GDM1 (cell line): ENCODE data around the gene THOC5.
"Not testable (repeated sequence)": the region's sequence is repeated elsewhere in the genome, so short reads cannot be mapped to it uniquely, and the experiment has no call there.

Experiments used
- DNase-seq: peaks from one replicate; lab custom pipeline; 2025; lab: John Stamatoyannopoulos, UW

THOC5 gene

GRCh38 chr22:29553351-29554224 is at the start of gene THOC5:
Gene THOC5 (minus strand): TSS chr22:29553757. CDS start chr22:29549147, 4,610 bp downstream.
- DNase-seq, result peak; percentile 88

GRCh38 chr22:29598684-29599020 is 45.1 kb upstream of the THOC5 start:
- DNase-seq, result no peak

GRCh38 chr22:29597871-29598683 is 44.5 kb upstream of the THOC5 start:
- not testable (repeated sequence) for DNase-seq

GRCh38 chr22:29596408-29596807 is 42.9 kb upstream of the THOC5 start:
- DNase-seq, result no peak

- not testable (repeated sequence) for DNase-seq
Observed at GRCh38 chr22:29594447-29594846, 40.9 kb upstream of the THOC5 start.

- DNase-seq, result no peak
Observed at GRCh38 chr22:29593923-29594322, 40.4 kb upstream of the THOC5 start.

- no peak for DNase-seq
Observed at GRCh38 chr22:29587938-29588699, 34.6 kb upstream of the THOC5 start.

- not testable (repeated sequence) for DNase-seq
Observed at GRCh38 chr22:29586193-29586705, 32.7 kb upstream of the THOC5 start.

GRCh38 chr22:29584975-29585374 is 31.4 kb upstream of the THOC5 start:
- DNase-seq, result no peak

- DNase-seq, result no peak
Observed at GRCh38 chr22:29581799-29582198, 28.2 kb upstream of the THOC5 start.

- no peak for DNase-seq
Observed at GRCh38 chr22:29580200-29580810, 26.7 kb upstream of the THOC5 start.

- DNase-seq, result no peak
Observed at GRCh38 chr22:29578462-29579200, 25.1 kb upstream of the THOC5 start.

GRCh38 chr22:29574762-29575450 is 21.3 kb upstream of the THOC5 start:
- no peak for DNase-seq

- no peak for DNase-seq
Observed at GRCh38 chr22:29570912-29571549, 17.5 kb upstream of the THOC5 start.

- DNase-seq, result no peak
Observed at GRCh38 chr22:29570456-29570855, 16.9 kb upstream of the THOC5 start.

- no peak for DNase-seq
Observed at GRCh38 chr22:29569011-29569678, 15.6 kb upstream of the THOC5 start.

GRCh38 chr22:29567338-29567737 is 13.8 kb upstream of the THOC5 start:
- no peak for DNase-seq

GRCh38 chr22:29566513-29566912 is 13.0 kb upstream of the THOC5 start:
- not testable (repeated sequence) for DNase-seq
